HG03442 (cell line): ENCODE results near the gene SLC1A7.

Experiments used
- ATAC-seq: cut with Tn5 transposase; IDR thresholded peaks from one replicate; pipeline ENCODE4 v1.9.1; 2021; ENCODE audit warnings: mild to moderate bottlenecking, moderate library complexity; ENCODE audit not compliant: unreplicated experiment

SLC1A7 gene

GRCh38 chr1:53116933-53117600 is 25.4 kb downstream of the SLC1A7 start:
- no peak for ATAC-seq

- no peak for ATAC-seq
Observed at GRCh38 chr1:53116307-53116810, 26.1 kb downstream of the SLC1A7 start.

GRCh38 chr1:53115403-53116306 is 26.8 kb downstream of the SLC1A7 start:
- no peak for ATAC-seq

- no peak for ATAC-seq
Observed at GRCh38 chr1:53114581-53115400, 27.6 kb downstream of the SLC1A7 start.

- no peak for ATAC-seq
Observed at GRCh38 chr1:53114090-53114489, 28.3 kb downstream of the SLC1A7 start.

GRCh38 chr1:53112861-53113260 is 29.6 kb downstream of the SLC1A7 start:
- no peak for ATAC-seq

GRCh38 chr1:53112271-53112774 is 30.1 kb downstream of the SLC1A7 start:
- no peak for ATAC-seq

- no peak for ATAC-seq
Observed at GRCh38 chr1:53111693-53112092, 30.7 kb downstream of the SLC1A7 start.

GRCh38 chr1:53111073-53111556 is 31.3 kb downstream of the SLC1A7 start:
- ATAC-seq = no peak

- no peak for ATAC-seq
Observed at GRCh38 chr1:53110370-53111072, 31.9 kb downstream of the SLC1A7 start.

GRCh38 chr1:53108646-53109580 is 33.5 kb downstream of the SLC1A7 start:
- ATAC-seq = no peak

- ATAC-seq = no peak
Observed at GRCh38 chr1:53107570-53108322, 34.7 kb downstream of the SLC1A7 start.

- ATAC-seq = no peak
Observed at GRCh38 chr1:53107090-53107489, 35.3 kb downstream of the SLC1A7 start.

GRCh38 chr1:53104289-53104913 is 38.0 kb downstream of the SLC1A7 start:
- no peak for ATAC-seq

GRCh38 chr1:53094533-53094919 is 47.9 kb downstream of the SLC1A7 start:
- ATAC-seq = no peak

GRCh38 chr1:53093778-53094532 is 48.5 kb downstream of the SLC1A7 start:
- no peak for ATAC-seq

- ATAC-seq = no peak
Observed at GRCh38 chr1:53093451-53093754, 49.0 kb downstream of the SLC1A7 start.
